ENCODE results near the gene MOV10. TPM values are rescaled to one million over a fixed set of nuclear protein-coding genes. Genes with fewer than 3 reads are reported as not detected.
A peak's percentile ranks its signal among the peaks of the same experiment; 100 is the strongest.

MOV10 gene
- total and polyA plus RNA-seq, 9 of the 15 experiments (the other 6 are each of a cell fraction or from before 2014, with no cell fraction given), result 16.7 to 105 (median 49.5) TPM

- intact Hi-C loops (cut with micrococcal nuclease), result loop anchor here (10.0 kb wide), 1 partner anchor 176 kb away; no protein-coding TSS in a partner anchor
- WGBS (ENCODE audit: insufficient coverage, low coverage, missing lambda C conversion rate), result 68% methylated on average over 2 of the region's 2 CpGs
- Histone ChIP-seq H3K9me1 (ENCODE audit: control insufficient read depth, insufficient read depth, low read length) (peaks cover 9% of the 10 kb centered on the region), H4K20me1 (replicated peaks; ENCODE audit: control insufficient read depth, insufficient read depth, low read length) (peaks cover 56% of the 10 kb centered on the region), H3K4me1 (replicated peaks in 1 of 2; ENCODE audit: control insufficient read depth in 2 of 2, insufficient read depth in 2 of 2, low read length in 2 of 2) (peaks cover 15 to 34% of the 10 kb centered on the region in 2 experiments), H3K36me3 (ENCODE audit: control insufficient read depth, insufficient read depth, low read length) (peaks cover 74% of the 10 kb centered on the region), H3K27ac (ENCODE audit: extremely low read depth, low read depth, low read length) (no peak overlapping the region), H3K4me2 (ENCODE audit: insufficient read depth, low read length) (no peak overlapping the region), H3K79me2 (ENCODE audit: control insufficient read depth, insufficient read depth, low read length) (peaks cover 98% of the 10 kb centered on the region), H3K4me3 (no peak overlapping the region), H3K9me3 (replicated peaks; ENCODE audit: control insufficient read depth, insufficient read depth, low read depth, low read length) (no peaks in the 10 kb centered on the region), H3K27me3 (ENCODE audit: control insufficient read depth in 2 of 2, insufficient read depth in 2 of 2, low read length in 2 of 2) (no peaks in the 10 kb centered on the region), H3K9ac (ENCODE audit: insufficient read depth in 1 of 2, low read depth in 2 of 2, low read length in 2 of 2) (no peak overlapping the region), H2AFZ (ENCODE audit: low read depth, low read length) (no peak overlapping the region)
- CTCF ChIA-PET (ENCODE audit: low intra/inter-chr PET ratio), result no interaction called here
- no peak for DNase-seq (ENCODE audit: extremely low read depth in 1 of 4, low spot score in 3 of 4)
- no peak for ATAC-seq
- no peak for TF ChIP-seq ZNF121 (CRISPR knock-in tag; conservative IDR thresholded peaks at IDR 0.05)
- no peak for TF ChIP-seq CREB5 (CRISPR knock-in tag; IDR thresholded peaks at IDR 0.05)
- TF ChIP-seq, protein P1, sequence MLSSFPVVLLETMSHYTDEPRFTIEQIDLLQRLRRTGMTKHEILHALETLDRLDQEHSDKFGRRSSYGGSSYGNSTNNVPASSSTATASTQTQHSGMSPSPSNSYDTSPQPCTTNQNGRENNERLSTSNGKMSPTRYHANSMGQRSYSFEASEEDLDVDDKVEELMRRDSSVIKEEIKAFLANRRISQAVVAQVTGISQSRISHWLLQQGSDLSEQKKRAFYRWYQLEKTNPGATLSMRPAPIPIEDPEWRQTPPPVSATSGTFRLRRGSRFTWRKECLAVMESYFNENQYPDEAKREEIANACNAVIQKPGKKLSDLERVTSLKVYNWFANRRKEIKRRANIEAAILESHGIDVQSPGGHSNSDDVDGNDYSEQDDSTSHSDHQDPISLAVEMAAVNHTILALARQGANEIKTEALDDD (IDR thresholded peaks at IDR 0.05), result peak; percentile 79
- BruUV-seq (replicated peaks), result no TSS peak
- POLR2A ChIA-PET, result interaction anchor here (0.8 to 3.5 kb wide), 3 partner anchors 10 to 77 kb away, joined by 3 to 14 read pairs (median 3); no protein-coding TSS in a partner anchor
- in situ Hi-C loops (cut with MboI), result loop anchor here (10.0 kb wide), 1 partner anchor 176 kb away; no protein-coding TSS in a partner anchor
- FAIRE-seq, result no peak
Measured at GRCh38 chr1:112628516-112628915, 45.9 kb upstream of the MOV10 start.
